Esophagus muscularis mucosa (tissue), 3 donors: ENCODE measurements around the gene ZNF146.

Experiments
- CTCF ChIP-seq, 3 experiments: fragments of 200-600 bp in 2 of 3; fragments of 450-650 bp in 1 of 3; sonication (generic) in 2 of 3; IDR thresholded peaks; one replicate each; pipeline ENCODE4 v1.5.1; 2017 to 2019; ENCODE audit warnings: antibody characterized with exemption in 3 of 3, mild to moderate bottlenecking in 2 of 3, moderate library complexity in 1 of 3
- POLR2A ChIP-seq: fragments of 450-650 bp; IDR thresholded peaks from one replicate; pipeline ENCODE4 v1.6.1; 2017; ENCODE audit warnings: antibody characterized with exemption, moderate library complexity, mild to moderate bottlenecking, low read depth
- POLR2AphosphoS5 ChIP-seq, 2 donors: sonication (generic); formaldehyde crosslinking; IDR thresholded peaks; one replicate each; pipeline ENCODE4 v1.6.1; 2017; ENCODE audit warnings: antibody characterized with exemption in 2 of 2

- TF ChIP-seq CTCF (IDR thresholded peaks at IDR 0.05): no peak
- TF ChIP-seq POLR2A: no peak
- TF ChIP-seq POLR2AphosphoS5 (IDR thresholded peaks at IDR 0.05): no peak
These were observed 7.6 kb downstream of the ZNF146 start for GRCh38 chr19:36222503-36222902.
